Uterus (tissue), 2 donors: ENCODE data around the gene CDC42EP3.
A peak's percentile ranks its signal among the peaks of the same experiment; 100 is the strongest.

Experiments
- CTCF ChIP-seq, 4 experiments: fragments of 200-600 bp in 2 of 4; fragments of 450-650 bp in 2 of 4; sonication (generic) in 2 of 4; IDR thresholded peaks; one replicate each; pipeline ENCODE4 v1.5.1; 2016 to 2019; ENCODE audit warnings: antibody characterized with exemption in 4 of 4, mild to moderate bottlenecking in 2 of 4, moderate library complexity in 1 of 4
- POLR2A ChIP-seq, 2 donors: fragments of 450-650 bp; IDR thresholded peaks; one replicate each; pipeline ENCODE4 v1.6.1; 2016; ENCODE audit warnings: antibody characterized with exemption in 2 of 2, mild to moderate bottlenecking in 1 of 2, moderate library complexity in 1 of 2

- peak in 1 of 2 donors; percentile 16 for TF ChIP-seq POLR2A (IDR thresholded peaks at IDR 0.05)
- TF ChIP-seq CTCF (IDR thresholded peaks at IDR 0.05), result no peak
Observed at GRCh38 chr2:37688771-37689468, 17.5 kb upstream of the CDC42EP3 start.
